Adipose tissue (tissue), 3 donors: ENCODE data around the gene GPR146. TPM values are rescaled to one million over a fixed set of nuclear protein-coding genes. Genes with fewer than 3 reads are reported as not detected.

ENCODE experiments used
- H3K27ac ChIP-seq: one replicate; pipeline ENCODE4 v1.5.1; 2013; ENCODE audit warnings: low read depth, low read length
- WGBS, 3 donors: extraction: QIAGEN DNeasy Blood & Tissue Kit; methylation state at CpG; one replicate each; pipeline ENCODE4 v1.1.7; 2013; 5-methylcytosine and 5-hydroxymethylcytosine counted together
- polyA plus RNA-seq, 3 donors: library from polyadenylated mRNA; stranded (reverse); fragments of 200-250 nt; gene quantifications; one replicate each; pipeline ENCODE4 v1.2.3, GENCODE V29; 2013
- donor health status: healthy with polysubstance abuse.
- donor health status: Bipolar disorder and iron deficiency.
- donor health status: healthy.

GPR146 gene
- polyA plus RNA-seq, 3 donors = 18.4 to 71.2 (median 41.9) TPM

GRCh38 chr7:1108264-1108920, 64.0 kb downstream of the GPR146 start:
- 76 to 89% (median 78%) methylated on average over 26 to 30 of the region's 30 CpGs for WGBS, 3 donors
- no peak overlapping the region for H3K27ac ChIP-seq

Other genes starting within 250 kb of the GPR146 start
- 100 to 1,000 TPM in 1 of 3 donors, 10 to 100 TPM in 2; 46.9 to 108 (median 73.0) TPM for gene SUN1, start 212.1 kb upstream of the GPR146 start, polyA plus RNA-seq
- gene GET4, start 168.0 kb upstream of the GPR146 start, polyA plus RNA-seq = 10 to 100 TPM; 27.7 to 35.9 (median 35.4) TPM
- gene ADAP1, start 89.9 kb upstream of the GPR146 start, polyA plus RNA-seq = 10 to 100 TPM in 1 of 3 donors, 1 to 10 TPM in 2; 8.7 to 11.7 (median 9.8) TPM
- gene COX19, start 69.0 kb upstream of the GPR146 start, polyA plus RNA-seq = 1 to 10 TPM; 3.7 to 5.1 (median 4.8) TPM
- under 1 TPM in 1 of 3 donors, not detected in 2; 0.06 TPM for gene CYP2W1, start 61.4 kb upstream of the GPR146 start, polyA plus RNA-seq
- gene GPER1, start 43.6 kb downstream of the GPR146 start, polyA plus RNA-seq = 10 to 100 TPM in 1 of 3 donors, 1 to 10 TPM in 2; 1.5 to 11.1 (median 9.9) TPM
- 10 to 100 TPM; 35.0 to 49.8 (median 36.9) TPM for gene ZFAND2A, start 115.7 kb downstream of the GPR146 start, polyA plus RNA-seq
- not detected for gene UNCX, start 188.3 kb downstream of the GPR146 start, polyA plus RNA-seq